ENCODE results near the gene C1RL. TPM values are rescaled to one million over a fixed set of nuclear protein-coding genes. Genes with fewer than 3 reads are reported as not detected.

Gene C1RL
- total RNA-seq, 1 experiment from 2014 or later: 17.7 TPM

DNA sequence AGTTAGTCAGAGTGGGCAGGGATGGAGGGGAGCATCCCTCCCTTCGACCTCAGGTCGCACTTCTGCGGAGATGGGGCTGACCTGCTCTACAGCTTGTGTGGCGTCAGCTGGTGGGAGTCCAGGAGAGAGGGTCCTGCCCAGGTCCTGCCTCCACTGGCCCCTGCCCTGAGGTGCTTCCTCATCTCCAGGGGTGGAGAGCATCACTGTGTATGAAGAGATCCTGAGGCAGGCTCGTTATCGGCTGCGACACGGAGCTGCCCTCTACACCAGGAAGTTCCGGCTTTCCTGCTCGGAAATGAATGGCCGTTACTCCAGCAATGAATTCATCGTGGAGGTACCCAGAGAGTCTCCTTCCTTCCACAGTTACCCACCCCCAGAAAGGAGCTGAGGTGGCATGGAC lies 41.3 kb upstream of the C1RL start (continued):
- TF ChIP-seq, protein P1, sequence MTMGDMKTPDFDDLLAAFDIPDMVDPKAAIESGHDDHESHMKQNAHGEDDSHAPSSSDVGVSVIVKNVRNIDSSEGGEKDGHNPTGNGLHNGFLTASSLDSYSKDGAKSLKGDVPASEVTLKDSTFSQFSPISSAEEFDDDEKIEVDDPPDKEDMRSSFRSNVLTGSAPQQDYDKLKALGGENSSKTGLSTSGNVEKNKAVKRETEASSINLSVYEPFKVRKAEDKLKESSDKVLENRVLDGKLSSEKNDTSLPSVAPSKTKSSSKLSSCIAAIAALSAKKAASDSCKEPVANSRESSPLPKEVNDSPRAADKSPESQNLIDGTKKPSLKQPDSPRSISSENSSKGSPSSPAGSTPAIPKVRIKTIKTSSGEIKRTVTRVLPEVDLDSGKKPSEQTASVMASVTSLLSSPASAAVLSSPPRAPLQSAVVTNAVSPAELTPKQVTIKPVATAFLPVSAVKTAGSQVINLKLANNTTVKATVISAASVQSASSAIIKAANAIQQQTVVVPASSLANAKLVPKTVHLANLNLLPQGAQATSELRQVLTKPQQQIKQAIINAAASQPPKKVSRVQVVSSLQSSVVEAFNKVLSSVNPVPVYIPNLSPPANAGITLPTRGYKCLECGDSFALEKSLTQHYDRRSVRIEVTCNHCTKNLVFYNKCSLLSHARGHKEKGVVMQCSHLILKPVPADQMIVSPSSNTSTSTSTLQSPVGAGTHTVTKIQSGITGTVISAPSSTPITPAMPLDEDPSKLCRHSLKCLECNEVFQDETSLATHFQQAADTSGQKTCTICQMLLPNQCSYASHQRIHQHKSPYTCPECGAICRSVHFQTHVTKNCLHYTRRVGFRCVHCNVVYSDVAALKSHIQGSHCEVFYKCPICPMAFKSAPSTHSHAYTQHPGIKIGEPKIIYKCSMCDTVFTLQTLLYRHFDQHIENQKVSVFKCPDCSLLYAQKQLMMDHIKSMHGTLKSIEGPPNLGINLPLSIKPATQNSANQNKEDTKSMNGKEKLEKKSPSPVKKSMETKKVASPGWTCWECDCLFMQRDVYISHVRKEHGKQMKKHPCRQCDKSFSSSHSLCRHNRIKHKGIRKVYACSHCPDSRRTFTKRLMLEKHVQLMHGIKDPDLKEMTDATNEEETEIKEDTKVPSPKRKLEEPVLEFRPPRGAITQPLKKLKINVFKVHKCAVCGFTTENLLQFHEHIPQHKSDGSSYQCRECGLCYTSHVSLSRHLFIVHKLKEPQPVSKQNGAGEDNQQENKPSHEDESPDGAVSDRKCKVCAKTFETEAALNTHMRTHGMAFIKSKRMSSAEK (CRISPR knock-in tag; IDR thresholded peaks at IDR 0.05; ENCODE audit: borderline replicate concordance): no peak
- no peak for TF ChIP-seq TEAD4 (CRISPR knock-in tag; IDR thresholded peaks at IDR 0.05)
- TF ChIP-seq RORB (CRISPR knock-in tag; IDR thresholded peaks at IDR 0.05): no peak

DNA sequence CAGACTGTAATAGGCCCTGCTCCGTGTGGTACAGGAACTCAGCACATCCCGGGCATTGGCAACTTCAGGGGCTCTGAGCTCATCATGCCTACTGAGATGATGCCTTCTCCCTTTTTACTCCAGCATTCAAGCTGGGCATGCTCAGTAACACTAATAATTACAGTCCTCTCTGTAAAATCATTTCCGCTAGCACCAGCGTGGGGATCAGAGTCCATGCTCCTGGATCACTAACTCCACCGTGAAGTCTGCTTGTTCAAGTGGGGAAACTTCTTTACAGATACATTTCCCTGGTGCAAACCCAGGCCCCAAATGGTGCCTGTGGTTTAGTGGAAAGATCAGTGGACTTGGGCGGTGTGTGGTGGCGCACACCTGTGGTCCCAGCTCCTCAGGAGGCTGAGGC lies 37.9 kb upstream of the C1RL start:
- Mint-ChIP-seq H3K4me3 (no peak overlapping the region), H3K36me3 (peaks cover 8% of the 10 kb centered on the region), H3K9me3 (no peaks in the 10 kb centered on the region), H3K27ac (no peak overlapping the region), H3K4me1 (no peaks in the 10 kb centered on the region), H3K27me3 (ENCODE audit: low read depth) (no peaks in the 10 kb centered on the region)
- DNase-seq (ENCODE audit: low spot score) (no peak), ATAC-seq (no peak)
- ChIA-PET POLR2A (no interaction called here), CTCF (interaction anchor here (2.5 kb wide), 1 partner anchor 16 kb away, joined by 10 read pairs; no protein-coding TSS in a partner anchor)
- TF ChIP-seq, protein P1 (CRISPR knock-in tag; IDR thresholded peaks at IDR 0.05; ENCODE audit: borderline replicate concordance): no peak
- TF ChIP-seq, protein P2, sequence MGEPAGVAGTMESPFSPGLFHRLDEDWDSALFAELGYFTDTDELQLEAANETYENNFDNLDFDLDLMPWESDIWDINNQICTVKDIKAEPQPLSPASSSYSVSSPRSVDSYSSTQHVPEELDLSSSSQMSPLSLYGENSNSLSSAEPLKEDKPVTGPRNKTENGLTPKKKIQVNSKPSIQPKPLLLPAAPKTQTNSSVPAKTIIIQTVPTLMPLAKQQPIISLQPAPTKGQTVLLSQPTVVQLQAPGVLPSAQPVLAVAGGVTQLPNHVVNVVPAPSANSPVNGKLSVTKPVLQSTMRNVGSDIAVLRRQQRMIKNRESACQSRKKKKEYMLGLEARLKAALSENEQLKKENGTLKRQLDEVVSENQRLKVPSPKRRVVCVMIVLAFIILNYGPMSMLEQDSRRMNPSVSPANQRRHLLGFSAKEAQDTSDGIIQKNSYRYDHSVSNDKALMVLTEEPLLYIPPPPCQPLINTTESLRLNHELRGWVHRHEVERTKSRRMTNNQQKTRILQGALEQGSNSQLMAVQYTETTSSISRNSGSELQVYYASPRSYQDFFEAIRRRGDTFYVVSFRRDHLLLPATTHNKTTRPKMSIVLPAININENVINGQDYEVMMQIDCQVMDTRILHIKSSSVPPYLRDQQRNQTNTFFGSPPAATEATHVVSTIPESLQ (CRISPR knock-in tag; IDR thresholded peaks at IDR 0.05): no peak
- TF ChIP-seq, protein P3, sequence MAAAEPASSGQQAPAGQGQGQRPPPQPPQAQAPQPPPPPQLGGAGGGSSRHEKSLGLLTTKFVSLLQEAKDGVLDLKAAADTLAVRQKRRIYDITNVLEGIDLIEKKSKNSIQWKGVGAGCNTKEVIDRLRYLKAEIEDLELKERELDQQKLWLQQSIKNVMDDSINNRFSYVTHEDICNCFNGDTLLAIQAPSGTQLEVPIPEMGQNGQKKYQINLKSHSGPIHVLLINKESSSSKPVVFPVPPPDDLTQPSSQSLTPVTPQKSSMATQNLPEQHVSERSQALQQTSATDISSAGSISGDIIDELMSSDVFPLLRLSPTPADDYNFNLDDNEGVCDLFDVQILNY (CRISPR knock-in tag; IDR thresholded peaks at IDR 0.05): no peak
- TF ChIP-seq CREM (CRISPR knock-in tag; IDR thresholded peaks at IDR 0.05): no peak
- TF ChIP-seq, protein P4, sequence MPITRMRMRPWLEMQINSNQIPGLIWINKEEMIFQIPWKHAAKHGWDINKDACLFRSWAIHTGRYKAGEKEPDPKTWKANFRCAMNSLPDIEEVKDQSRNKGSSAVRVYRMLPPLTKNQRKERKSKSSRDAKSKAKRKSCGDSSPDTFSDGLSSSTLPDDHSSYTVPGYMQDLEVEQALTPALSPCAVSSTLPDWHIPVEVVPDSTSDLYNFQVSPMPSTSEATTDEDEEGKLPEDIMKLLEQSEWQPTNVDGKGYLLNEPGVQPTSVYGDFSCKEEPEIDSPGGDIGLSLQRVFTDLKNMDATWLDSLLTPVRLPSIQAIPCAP (CRISPR knock-in tag; IDR thresholded peaks at IDR 0.05): no peak
- TF ChIP-seq GTF2I (CRISPR knock-in tag; conservative IDR thresholded peaks at IDR 0.05): no peak
- TF ChIP-seq, protein P5, sequence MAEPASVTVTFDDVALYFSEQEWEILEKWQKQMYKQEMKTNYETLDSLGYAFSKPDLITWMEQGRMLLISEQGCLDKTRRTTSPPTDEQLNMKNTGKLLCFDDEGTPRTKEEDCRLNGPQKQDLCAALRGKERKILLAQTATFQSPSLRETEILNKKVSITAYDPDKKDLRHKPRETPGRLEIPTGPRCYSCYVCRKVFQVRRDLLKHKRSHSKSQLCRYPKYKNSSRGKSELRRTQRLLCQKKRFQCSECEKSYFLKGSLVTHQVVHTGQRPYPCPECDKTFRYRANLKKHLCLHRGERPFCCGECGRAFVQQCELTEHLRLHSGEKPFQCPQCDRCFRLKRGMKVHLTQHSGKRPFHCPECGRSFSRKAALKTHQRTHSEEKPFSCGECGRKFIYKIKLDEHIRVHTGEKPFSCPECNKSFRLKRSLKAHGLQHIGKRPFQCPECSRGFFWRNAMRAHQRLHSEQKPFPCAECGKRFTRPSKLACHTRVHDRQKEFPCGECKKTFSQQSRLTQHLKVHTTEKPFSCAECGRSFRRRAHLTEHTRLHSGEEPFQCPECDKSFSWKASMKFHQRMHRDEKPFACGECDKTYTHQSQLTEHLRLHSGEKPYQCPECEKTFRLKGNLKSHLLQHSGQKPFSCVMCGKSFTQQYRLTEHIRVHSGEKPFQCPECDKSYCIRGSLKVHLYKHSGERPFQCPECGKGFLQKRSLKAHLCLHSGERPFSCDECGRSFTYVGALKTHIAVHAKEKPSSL (CRISPR knock-in tag; conservative IDR thresholded peaks at IDR 0.05): no peak
- TF ChIP-seq, protein P6, sequence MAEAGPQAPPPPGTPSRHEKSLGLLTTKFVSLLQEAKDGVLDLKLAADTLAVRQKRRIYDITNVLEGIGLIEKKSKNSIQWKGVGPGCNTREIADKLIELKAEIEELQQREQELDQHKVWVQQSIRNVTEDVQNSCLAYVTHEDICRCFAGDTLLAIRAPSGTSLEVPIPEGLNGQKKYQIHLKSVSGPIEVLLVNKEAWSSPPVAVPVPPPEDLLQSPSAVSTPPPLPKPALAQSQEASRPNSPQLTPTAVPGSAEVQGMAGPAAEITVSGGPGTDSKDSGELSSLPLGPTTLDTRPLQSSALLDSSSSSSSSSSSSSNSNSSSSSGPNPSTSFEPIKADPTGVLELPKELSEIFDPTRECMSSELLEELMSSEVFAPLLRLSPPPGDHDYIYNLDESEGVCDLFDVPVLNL (CRISPR knock-in tag; IDR thresholded peaks at IDR 0.05; ENCODE audit: borderline replicate concordance, low read depth): no peak
- TF ChIP-seq ZBTB21 (CRISPR knock-in tag; IDR thresholded peaks at IDR 0.05; ENCODE audit: borderline replicate concordance): no peak
- no peak for TF ChIP-seq ZNF232 (CRISPR knock-in tag; IDR thresholded peaks at IDR 0.05)
- no peak for TF ChIP-seq FOXJ3 (CRISPR knock-in tag; IDR thresholded peaks at IDR 0.05; ENCODE audit: borderline replicate concordance)
- no peak for TF ChIP-seq OVOL2 (CRISPR knock-in tag; IDR thresholded peaks at IDR 0.05; ENCODE audit: borderline replicate concordance)
- TF ChIP-seq, protein P7, sequence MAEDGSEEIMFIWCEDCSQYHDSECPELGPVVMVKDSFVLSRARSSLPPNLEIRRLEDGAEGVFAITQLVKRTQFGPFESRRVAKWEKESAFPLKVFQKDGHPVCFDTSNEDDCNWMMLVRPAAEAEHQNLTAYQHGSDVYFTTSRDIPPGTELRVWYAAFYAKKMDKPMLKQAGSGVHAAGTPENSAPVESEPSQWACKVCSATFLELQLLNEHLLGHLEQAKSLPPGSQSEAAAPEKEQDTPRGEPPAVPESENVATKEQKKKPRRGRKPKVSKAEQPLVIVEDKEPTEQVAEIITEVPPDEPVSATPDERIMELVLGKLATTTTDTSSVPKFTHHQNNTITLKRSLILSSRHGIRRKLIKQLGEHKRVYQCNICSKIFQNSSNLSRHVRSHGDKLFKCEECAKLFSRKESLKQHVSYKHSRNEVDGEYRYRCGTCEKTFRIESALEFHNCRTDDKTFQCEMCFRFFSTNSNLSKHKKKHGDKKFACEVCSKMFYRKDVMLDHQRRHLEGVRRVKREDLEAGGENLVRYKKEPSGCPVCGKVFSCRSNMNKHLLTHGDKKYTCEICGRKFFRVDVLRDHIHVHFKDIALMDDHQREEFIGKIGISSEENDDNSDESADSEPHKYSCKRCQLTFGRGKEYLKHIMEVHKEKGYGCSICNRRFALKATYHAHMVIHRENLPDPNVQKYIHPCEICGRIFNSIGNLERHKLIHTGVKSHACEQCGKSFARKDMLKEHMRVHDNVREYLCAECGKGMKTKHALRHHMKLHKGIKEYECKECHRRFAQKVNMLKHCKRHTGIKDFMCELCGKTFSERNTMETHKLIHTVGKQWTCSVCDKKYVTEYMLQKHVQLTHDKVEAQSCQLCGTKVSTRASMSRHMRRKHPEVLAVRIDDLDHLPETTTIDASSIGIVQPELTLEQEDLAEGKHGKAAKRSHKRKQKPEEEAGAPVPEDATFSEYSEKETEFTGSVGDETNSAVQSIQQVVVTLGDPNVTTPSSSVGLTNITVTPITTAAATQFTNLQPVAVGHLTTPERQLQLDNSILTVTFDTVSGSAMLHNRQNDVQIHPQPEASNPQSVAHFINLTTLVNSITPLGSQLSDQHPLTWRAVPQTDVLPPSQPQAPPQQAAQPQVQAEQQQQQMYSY (CRISPR knock-in tag; IDR thresholded peaks at IDR 0.05): no peak
- no peak for TF ChIP-seq ETV6 (CRISPR knock-in tag; IDR thresholded peaks at IDR 0.05)

All from WTC11 (cell line).